Fibroblast of lung (primary cell): ENCODE data around the gene TBC1D17. TPM values are rescaled to one million over a fixed set of nuclear protein-coding genes. Genes with fewer than 3 reads are reported as not detected.
A peak's percentile ranks its signal among the peaks of the same experiment; 100 is the strongest.

ENCODE experiments used
- DNase-seq, 2 donors: peaks; one replicate each; pipeline versions ENCODE4 v3.0.0 to v3.0.0-alpha.2; 2010; ENCODE audit warnings: low read depth in 2 of 2
- H2AFZ ChIP-seq: 2 replicates; pipeline ENCODE4 v1.5.1; 2012; ENCODE audit warnings: low read length, control low read depth, inconsistent platforms
- H3K27ac ChIP-seq: 2 replicates; pipeline ENCODE4 v1.5.1; 2011; ENCODE audit warnings: low read length, control low read depth; ENCODE audit not compliant: insufficient read depth
- H3K27me3 ChIP-seq: 2 replicates; pipeline ENCODE4 v1.5.1; 2011; ENCODE audit warnings: mild to moderate bottlenecking, low read length; ENCODE audit not compliant: control insufficient read depth, insufficient read depth
- H3K36me3 ChIP-seq: 2 replicates; pipeline ENCODE4 v1.5.1; 2011; ENCODE audit warnings: low read length; ENCODE audit not compliant: control insufficient read depth, insufficient read depth
- H3K4me1 ChIP-seq: 2 replicates; pipeline ENCODE4 v1.5.1; 2011; ENCODE audit warnings: low read length; ENCODE audit not compliant: control insufficient read depth, insufficient read depth; ENCODE audit errors: extremely low read depth
- H3K4me2 ChIP-seq: 2 replicates; pipeline ENCODE4 v1.5.1; 2011; ENCODE audit warnings: low read length, control low read depth; ENCODE audit not compliant: insufficient read depth; ENCODE audit errors: extremely low read depth
- H3K4me3 ChIP-seq, 4 experiments: fragments of 200-600 bp in 1 of 4; sonication (generic) in 1 of 4; replicated peaks in 1 of 4; 2 replicates each; pipeline ENCODE4 v1.5.1; 2011 to 2016; ENCODE audit warnings: low read length in 4 of 4, low read depth in 3 of 4, mild to moderate bottlenecking in 3 of 4, control low read depth in 2 of 4, inconsistent platforms in 1 of 4, mixed read lengths in 1 of 4; ENCODE audit not compliant: insufficient read depth in 1 of 4; ENCODE audit errors: control extremely low read depth in 1 of 4
- H3K79me2 ChIP-seq: 2 replicates; pipeline ENCODE4 v1.5.1; 2012; ENCODE audit warnings: mild to moderate bottlenecking, low read length, inconsistent platforms; ENCODE audit not compliant: control insufficient read depth, insufficient read depth
- H3K9ac ChIP-seq: 2 replicates; pipeline ENCODE4 v1.5.1; 2011; ENCODE audit warnings: mild to moderate bottlenecking, low read length, control low read depth; ENCODE audit not compliant: insufficient read depth
- H3K9me3 ChIP-seq: 2 replicates; pipeline ENCODE4 v1.5.1; 2012; ENCODE audit warnings: low read depth, low read length; ENCODE audit not compliant: control insufficient read depth, insufficient read depth
- H4K20me1 ChIP-seq: 2 replicates; pipeline ENCODE4 v1.5.1; 2011; ENCODE audit warnings: low read length; ENCODE audit not compliant: control insufficient read depth, insufficient read depth; ENCODE audit errors: extremely low read depth
- EZH2 ChIP-seq: IDR thresholded peaks from 2 replicates; pipeline ENCODE4 v1.5.1; 2012; ENCODE audit warnings: low read length, control low read depth, mild to moderate bottlenecking; ENCODE audit errors: missing control alignments
- polyA plus RNA-seq, 2 donors: library from polyadenylated mRNA; depleted of rRNA in 1 of 2; stranded (reverse) in 1 of 2; unstranded in 1 of 2; fragments of >200 nt; gene quantifications; 2 replicates each; pipeline ENCODE4 v1.2.1, GENCODE V29; 2011 to 2012; ENCODE audit warnings: missing spikeins in 1 of 2
- total RNA-seq: library from RNA; depleted of rRNA; stranded (reverse); fragments of >200 nt; gene quantifications from 2 replicates; pipeline ENCODE4 v1.2.1, GENCODE V29; 2014
- TF ChIP-seq, protein P1 (sequence below), 2 donors: IDR thresholded peaks in 1 of 2; conservative IDR thresholded peaks in 1 of 2; 1 replicate in 1 of 2; 2 replicates in 1 of 2; pipeline ENCODE4 v1.5.1; 2011 to 2012; ENCODE audit warnings: low read length in 2 of 2, control low read depth in 1 of 2, inconsistent platforms in 1 of 2, low read depth in 1 of 2, mild to moderate bottlenecking in 1 of 2

The TBC1D17 gene
- total and polyA plus RNA-seq, 2 donors (not counting 1 experiment from before 2014, with no cell fraction given), result 19.5 to 32.5 TPM

DNA sequence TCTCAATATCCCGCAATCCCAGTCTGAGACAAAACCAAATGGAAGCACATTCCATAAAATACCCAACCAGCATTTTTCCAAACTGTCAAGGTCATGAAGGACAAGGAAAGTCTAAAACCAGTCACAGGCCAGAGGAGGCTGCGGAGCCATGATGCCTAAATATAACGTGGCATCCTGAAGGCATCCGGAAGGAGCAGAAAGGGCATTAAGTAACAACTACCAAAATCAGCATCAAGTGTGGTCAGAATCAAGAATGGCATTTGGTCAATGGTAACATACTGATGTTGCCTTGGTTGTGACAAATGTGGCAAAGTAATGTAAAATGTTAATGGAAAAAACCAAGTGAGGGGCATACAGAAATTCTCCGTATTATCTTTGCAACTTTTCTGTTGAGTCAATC, 48.0 kb downstream of the TBC1D17 start:
- Histone ChIP-seq H3K9me3 (no peaks in the 10 kb centered on the region), H3K27ac (no peak overlapping the region)

GRCh38 chr19:49926515-49926914, 49.0 kb downstream of the TBC1D17 start:
- Histone ChIP-seq H3K27me3 (no peaks in the 10 kb centered on the region), H3K27ac (no peak overlapping the region), H3K9me3 (no peaks in the 10 kb centered on the region), H4K20me1 (no peaks in the 10 kb centered on the region), H3K4me1 (peaks cover 15% of the 10 kb centered on the region), H3K9ac (no peak overlapping the region), H3K4me2 (no peak overlapping the region), H3K4me3 (no peak overlapping the region), H3K36me3 (peaks cover 24% of the 10 kb centered on the region), H3K79me2 (peaks cover 69% of the 10 kb centered on the region), H2AFZ (no peak overlapping the region)
- DNase-seq, result no peak
- TF ChIP-seq, protein P1, sequence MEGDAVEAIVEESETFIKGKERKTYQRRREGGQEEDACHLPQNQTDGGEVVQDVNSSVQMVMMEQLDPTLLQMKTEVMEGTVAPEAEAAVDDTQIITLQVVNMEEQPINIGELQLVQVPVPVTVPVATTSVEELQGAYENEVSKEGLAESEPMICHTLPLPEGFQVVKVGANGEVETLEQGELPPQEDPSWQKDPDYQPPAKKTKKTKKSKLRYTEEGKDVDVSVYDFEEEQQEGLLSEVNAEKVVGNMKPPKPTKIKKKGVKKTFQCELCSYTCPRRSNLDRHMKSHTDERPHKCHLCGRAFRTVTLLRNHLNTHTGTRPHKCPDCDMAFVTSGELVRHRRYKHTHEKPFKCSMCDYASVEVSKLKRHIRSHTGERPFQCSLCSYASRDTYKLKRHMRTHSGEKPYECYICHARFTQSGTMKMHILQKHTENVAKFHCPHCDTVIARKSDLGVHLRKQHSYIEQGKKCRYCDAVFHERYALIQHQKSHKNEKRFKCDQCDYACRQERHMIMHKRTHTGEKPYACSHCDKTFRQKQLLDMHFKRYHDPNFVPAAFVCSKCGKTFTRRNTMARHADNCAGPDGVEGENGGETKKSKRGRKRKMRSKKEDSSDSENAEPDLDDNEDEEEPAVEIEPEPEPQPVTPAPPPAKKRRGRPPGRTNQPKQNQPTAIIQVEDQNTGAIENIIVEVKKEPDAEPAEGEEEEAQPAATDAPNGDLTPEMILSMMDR (conservative IDR thresholded peaks at IDR 0.05 in 1 of 2, IDR thresholded peaks at IDR 0.05 in 1 of 2; ENCODE audit: low read depth in 1 of 2, low read length in 2 of 2), result no peak
- TF ChIP-seq EZH2, result no peak

More for the DNA sequence above, 48.0 kb downstream of the TBC1D17 start:
- Histone ChIP-seq H3K79me2 (peaks cover 79% of the 10 kb centered on the region), H3K27me3 (no peaks in the 10 kb centered on the region), H3K4me3 (no peak overlapping the region), H3K4me1 (peaks cover 16% of the 10 kb centered on the region), H3K4me2 (no peak overlapping the region), H4K20me1 (no peaks in the 10 kb centered on the region), H3K9ac (no peak overlapping the region), H3K36me3 (peaks cover 27% of the 10 kb centered on the region), H2AFZ (no peak overlapping the region)
- no peak for DNase-seq
- TF ChIP-seq, protein P1 (conservative IDR thresholded peaks at IDR 0.05 in 1 of 2, IDR thresholded peaks at IDR 0.05 in 1 of 2; ENCODE audit: low read depth in 1 of 2, low read length in 2 of 2), result no peak
- no peak for TF ChIP-seq EZH2

DNA sequence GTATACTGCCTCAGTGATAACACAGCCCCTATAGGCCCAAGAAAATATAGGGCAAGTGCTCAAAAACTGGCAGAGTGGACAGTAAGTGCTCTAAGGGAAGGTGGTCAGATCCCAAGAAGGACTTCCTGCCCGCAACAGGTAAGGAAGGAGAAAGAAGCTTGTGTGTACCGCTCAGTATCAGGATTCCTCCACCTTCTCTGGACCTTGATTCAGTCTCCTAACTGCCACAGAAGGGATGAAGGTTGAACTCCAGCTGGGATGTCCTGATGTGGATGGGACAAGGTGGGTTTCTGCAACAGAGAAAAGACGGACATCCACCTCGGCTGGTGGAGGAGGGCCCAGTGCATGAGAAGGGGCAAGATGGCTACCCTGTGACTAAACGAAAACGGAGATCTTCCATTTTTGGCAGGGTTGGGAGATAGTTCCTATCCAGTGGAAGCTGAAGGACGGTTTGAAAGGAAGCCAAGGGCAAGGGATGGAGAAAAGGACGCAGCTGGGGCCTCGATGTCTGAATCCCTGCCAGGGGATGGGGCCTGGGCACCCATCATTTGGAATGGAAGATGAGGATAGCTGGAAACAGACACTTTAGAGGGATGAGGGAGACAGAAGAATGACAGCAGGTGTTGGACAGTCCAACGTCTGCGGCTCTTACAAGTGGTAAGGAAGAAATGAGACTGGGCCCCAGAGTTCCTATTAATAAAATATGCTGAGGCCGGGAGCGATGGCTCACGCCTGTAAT, 50.2 kb downstream of the TBC1D17 start:
- H3K4me3 ChIP-seq, result peak overlapping the region in 2 of 4 experiments; percentile 8 to 95
- no peak overlapping the region for H3K27ac ChIP-seq
- no peak overlapping the region for H3K9ac ChIP-seq
- H3K9me3 ChIP-seq, result no peaks in the 10 kb centered on the region
- H3K36me3 ChIP-seq, result peaks cover 23% of the 10 kb centered on the region
- peak overlapping the region; percentile 70 for H3K4me2 ChIP-seq
- no peaks in the 10 kb centered on the region for H4K20me1 ChIP-seq
- H3K79me2 ChIP-seq, result peaks cover 59% of the 10 kb centered on the region
- TF ChIP-seq EZH2, result no peak
- TF ChIP-seq, protein P1 (conservative IDR thresholded peaks at IDR 0.05 in 1 of 2, IDR thresholded peaks at IDR 0.05 in 1 of 2; ENCODE audit: low read depth in 1 of 2, low read length in 2 of 2), result no peak
- no peak for DNase-seq
- H2AFZ ChIP-seq, result no peak overlapping the region
- no peaks in the 10 kb centered on the region for H3K27me3 ChIP-seq
- H3K4me1 ChIP-seq, result peaks cover 12% of the 10 kb centered on the region
